Endothelial cell of umbilical vein (primary cell): ENCODE data around the gene TNNT3. TPM values are rescaled to one million over a fixed set of nuclear protein-coding genes. Genes with fewer than 3 reads are reported as not detected.

ENCODE experiments used
- BruUV-seq: library from RNA; stranded (reverse); fragments of 400-500 nt; replicated peaks from 2 replicates; lab custom pipeline; 2021; lab: Mats Ljungman, UMichigan
- CTCF ChIA-PET: fragments of 300-600, 350-600 bp; sonication (Branson Sonifier 250); formaldehyde crosslinking; loops from one replicate; lab custom pipeline; 2021; ENCODE audit warnings: antibody characterized with exemption, inconsistent platforms; lab: Charles Lee
- POLR2A ChIA-PET: fragments of 300-600, 350-600 bp; sonication (Branson Sonifier 250); formaldehyde crosslinking; loops from one replicate; lab custom pipeline; 2021; ENCODE audit warnings: antibody characterized with exemption, inconsistent platforms; lab: Charles Lee
- DNase-seq: peaks from one replicate; pipeline ENCODE4 v3.0.0-alpha.2; 2011; ENCODE audit warnings: low read depth, low spot score
- FAIRE-seq: peaks from 2 replicates; lab custom pipeline; 2011; peaks lifted over from hg19 to GRCh38; lab: Jason Lieb, UNC
- H2AFZ ChIP-seq: 2 replicates; pipeline ENCODE4 v1.6.0; 2012; ENCODE audit warnings: low read depth, low read length, control low read depth, inconsistent platforms
- H3K27ac ChIP-seq: 2 replicates; pipeline ENCODE4 v1.5.1; 2011; ENCODE audit warnings: low read depth, mild to moderate bottlenecking, control low read depth, low read length, moderate library complexity; ENCODE audit not compliant: insufficient read depth
- H3K27me3 ChIP-seq, 2 experiments: 2 replicates each; pipeline versions ENCODE4 v1.6.0 to v1.6.1; 2011; ENCODE audit warnings: low read length in 2 of 2, mixed read lengths in 1 of 2; ENCODE audit not compliant: control insufficient read depth in 2 of 2, insufficient read depth in 2 of 2
- H3K36me3 ChIP-seq, 2 experiments: 2 replicates in 1 of 2; 3 replicates in 1 of 2; pipeline ENCODE4 v1.5.1; 2011; ENCODE audit warnings: low read length in 2 of 2, mild to moderate bottlenecking in 1 of 2, moderate library complexity in 1 of 2; ENCODE audit not compliant: control insufficient read depth in 2 of 2, insufficient read depth in 2 of 2; ENCODE audit errors: extremely low read depth in 1 of 2
- H3K4me1 ChIP-seq: 3 replicates; pipeline ENCODE4 v1.5.1; 2011; ENCODE audit warnings: mild to moderate bottlenecking, low read length; ENCODE audit not compliant: control insufficient read depth, insufficient read depth; ENCODE audit errors: extremely low read depth
- H3K4me2 ChIP-seq: 2 replicates; pipeline ENCODE4 v1.6.1; 2011; ENCODE audit warnings: low read length, control low read depth, mixed read lengths; ENCODE audit not compliant: insufficient read depth
- H3K4me3 ChIP-seq, 3 experiments: fragments of 200-600 bp in 1 of 3; sonication (generic), shearing (Covaris generic) in 1 of 3; replicated peaks in 1 of 3; 2 replicates each; pipeline ENCODE4 v1.5.1; 2011 to 2016; ENCODE audit warnings: control low read depth in 3 of 3, low read length in 3 of 3, mild to moderate bottlenecking in 2 of 3, inconsistent platforms in 1 of 3, low read depth in 1 of 3, moderate library complexity in 1 of 3; ENCODE audit not compliant: insufficient read depth in 1 of 3
- H3K79me2 ChIP-seq: 2 replicates; pipeline ENCODE4 v1.6.0; 2012; ENCODE audit warnings: low read length, inconsistent platforms; ENCODE audit not compliant: control insufficient read depth, insufficient read depth
- H3K9ac ChIP-seq: replicated peaks from 2 replicates; pipeline ENCODE3; 2011; ENCODE audit warnings: low read length, control low read depth; ENCODE audit not compliant: insufficient read depth; ENCODE audit errors: extremely low read depth
- H3K9me1 ChIP-seq: replicated peaks from 3 replicates; pipeline ENCODE4 v1.6.0; 2011; ENCODE audit warnings: mild to moderate bottlenecking, low read length; ENCODE audit not compliant: control insufficient read depth, insufficient read depth; ENCODE audit errors: extremely low read depth
- H3K9me3 ChIP-seq: replicated peaks from 2 replicates; pipeline ENCODE4 v1.5.1; 2012; ENCODE audit warnings: low read length, inconsistent platforms; ENCODE audit not compliant: control insufficient read depth, insufficient read depth
- H4K20me1 ChIP-seq: replicated peaks from 2 replicates; pipeline ENCODE3; 2011; ENCODE audit warnings: mild to moderate bottlenecking, low read length; ENCODE audit not compliant: control insufficient read depth, insufficient read depth; ENCODE audit errors: extremely low read depth
- CTCF ChIP-seq, 2 donors: IDR thresholded peaks; 1 replicate in 1 of 2; 2 replicates in 1 of 2; pipeline ENCODE4 v1.5.1; 2011; ENCODE audit warnings: low read length in 2 of 2, mild to moderate bottlenecking in 2 of 2, moderate library complexity in 2 of 2, control low read depth in 1 of 2, inconsistent platforms in 1 of 2, low read depth in 1 of 2; ENCODE audit not compliant: insufficient read depth in 1 of 2; ENCODE audit errors: extremely low read depth in 1 of 2
- EZH2 ChIP-seq: IDR thresholded peaks from 2 replicates; pipeline ENCODE4 v1.6.1; 2012; ENCODE audit warnings: borderline replicate concordance, low read depth, mild to moderate bottlenecking, moderate library complexity, low read length, inconsistent platforms; ENCODE audit not compliant: severe bottlenecking
- FOS ChIP-seq: IDR thresholded peaks from 2 replicates; pipeline ENCODE4 v1.6.1; 2011; ENCODE audit warnings: mild to moderate bottlenecking, low read length, moderate library complexity, borderline replicate concordance; ENCODE audit not compliant: insufficient read depth
- GATA2 ChIP-seq: IDR thresholded peaks from 2 replicates; pipeline ENCODE4 v1.7.0; 2011; ENCODE audit warnings: low read depth, mild to moderate bottlenecking, moderate library complexity, mixed read lengths, low read length; ENCODE audit not compliant: insufficient read length, insufficient read depth
- JUN ChIP-seq: IDR thresholded peaks from 2 replicates; pipeline ENCODE4 v1.6.1; 2011; ENCODE audit warnings: borderline replicate concordance, low read depth; ENCODE audit not compliant: insufficient read length, insufficient read depth
- MAX ChIP-seq: IDR thresholded peaks from 2 replicates; pipeline ENCODE4 v1.6.1; 2011; ENCODE audit not compliant: insufficient read depth, insufficient read length
- MYC ChIP-seq: IDR thresholded peaks from one replicate; pipeline ENCODE4 v1.6.1; 2011; ENCODE audit warnings: mild to moderate bottlenecking, low read depth, low read length
- POLR2A ChIP-seq: IDR thresholded peaks from 2 replicates; pipeline ENCODE4 v1.6.1; 2012; ENCODE audit warnings: low read depth, mild to moderate bottlenecking, control low read depth, low read length
- POLR2AphosphoS5 ChIP-seq: IDR thresholded peaks from 2 replicates; pipeline ENCODE4 v1.6.1; 2012; ENCODE audit warnings: low read depth, mild to moderate bottlenecking, control low read depth, low read length, moderate library complexity; ENCODE audit not compliant: insufficient read depth
- dilution Hi-C: fragments of 300-500 bp; cut with MboI; formaldehyde crosslinking; loops from one replicate; pipeline ENCODE4 v1.15.0; 2019; ENCODE audit warnings: low sequenced_read_pairs; ENCODE audit not compliant: extremely low pct_ligation_motif_present
- intact Hi-C: fragments of 100-400 bp; cut with micrococcal nuclease; formaldehyde crosslinking; loops from one replicate; pipeline ENCODE4 v1.10.0; 2022
- polyA plus RNA-seq, 4 experiments: library from polyadenylated mRNA; depleted of rRNA in 3 of 4; stranded (reverse) in 3 of 4; unstranded in 1 of 4; fragments of >200 nt; gene quantifications; 2 replicates each; pipeline versions ENCODE4 v1.2.1 to v1.2.3, GENCODE V29; 2011 to 2012; ENCODE audit warnings: missing spikeins in 1 of 4
- total RNA-seq: library from RNA; stranded (reverse); gene quantifications from 2 replicates; pipeline ENCODE4 v1.2.3, GENCODE V29; 2021

TNNT3 gene
- total and polyA plus RNA-seq, 2 donors (not counting 3 experiments of a cell fraction or from before 2014, with no cell fraction given) = not detected

GRCh38 chr11:1922481-1923081 is 3.1 kb downstream of the TNNT3 start:
- no peak for TF ChIP-seq GATA2
- no peak for TF ChIP-seq FOS
- no peak for TF ChIP-seq POLR2A
- no peak for TF ChIP-seq POLR2AphosphoS5
- no peak for TF ChIP-seq MAX
- no peak for TF ChIP-seq JUN
- TF ChIP-seq EZH2 = no peak
- TF ChIP-seq MYC = no peak
- no peak for TF ChIP-seq CTCF (IDR thresholded peaks at IDR 0.05; ENCODE audit: extremely low read depth in 1 of 2, insufficient read depth in 1 of 2, low read depth in 1 of 2, low read length in 2 of 2)
- FAIRE-seq = no peak
- Histone ChIP-seq H3K27me3 (no peaks in the 10 kb centered on the region), H4K20me1 (no peaks in the 10 kb centered on the region), H3K36me3 (no peaks in the 10 kb centered on the region), H3K9me3 (no peaks in the 10 kb centered on the region), H2AFZ (no peak overlapping the region), H3K4me3 (no peak overlapping the region), H3K4me1 (no peaks in the 10 kb centered on the region), H3K79me2 (no peaks in the 10 kb centered on the region), H3K27ac (no peak overlapping the region), H3K9ac (no peak overlapping the region), H3K4me2 (no peak overlapping the region), H3K9me1 (no peaks in the 10 kb centered on the region)
- POLR2A ChIA-PET = no interaction called here
- no peak for DNase-seq
- dilution Hi-C loops (no loop called here), intact Hi-C loops (no loop called here)
- CTCF ChIA-PET = interaction anchor here (1.0 to 2.3 kb wide), 6 partner anchors 20 to 270 kb away, joined by 3 to 20 read pairs (median 6); no protein-coding TSS in a partner anchor
- no TSS peak for BruUV-seq
